ENCODE data around the gene AMBRA1.
A peak's percentile ranks its signal among the peaks of the same experiment; 100 is the strongest.
"Not testable (repeated sequence)": the region's sequence is repeated elsewhere in the genome, so short reads cannot be mapped to it uniquely, and the experiment has no call there.

Gene AMBRA1

GRCh38 chr11:46611526-46612304 lies 17.9 kb upstream of the AMBRA1 start:
- DNase-seq, result no peak

- no peak for DNase-seq
Observed at GRCh38 chr11:46609386-46609785, 15.6 kb upstream of the AMBRA1 start.

GRCh38 chr11:46607516-46607915 lies 13.7 kb upstream of the AMBRA1 start:
- DNase-seq, result peak in 1 of 2 experiments; percentile 71

GRCh38 chr11:46604796-46605195 lies 11.0 kb upstream of the AMBRA1 start:
- no peak for DNase-seq

- DNase-seq, result no peak
Observed at GRCh38 chr11:46603704-46604308, 10.0 kb upstream of the AMBRA1 start.

- DNase-seq, result no peak
Observed at GRCh38 chr11:46601129-46601528, 7.3 kb upstream of the AMBRA1 start.

GRCh38 chr11:46600194-46600960 lies 6.6 kb upstream of the AMBRA1 start:
- DNase-seq, result no peak

GRCh38 chr11:46599340-46600193 lies 5.7 kb upstream of the AMBRA1 start:
- no peak for DNase-seq

- DNase-seq, result no peak
Observed at GRCh38 chr11:46597609-46598219, 3.9 kb upstream of the AMBRA1 start.

GRCh38 chr11:46597155-46597554 lies 3.3 kb upstream of the AMBRA1 start:
- DNase-seq, result no peak

- DNase-seq, result no peak
Observed at GRCh38 chr11:46594785-46595184, 962 bp upstream of the AMBRA1 start.

- DNase-seq, result no peak
Observed at GRCh38 chr11:46594374-46594700, 514 bp upstream of the AMBRA1 start.

- DNase-seq, result no peak
Observed at GRCh38 chr11:46590740-46591605, 2.9 kb downstream of the AMBRA1 start.

GRCh38 chr11:46588915-46589314 lies 4.9 kb downstream of the AMBRA1 start:
- no peak for DNase-seq

GRCh38 chr11:46588131-46588530 lies 5.7 kb downstream of the AMBRA1 start:
- DNase-seq, result no peak

GRCh38 chr11:46583513-46583912 lies 10.3 kb downstream of the AMBRA1 start:
- not testable (repeated sequence) for DNase-seq

- DNase-seq, result no peak
Observed at GRCh38 chr11:46582588-46582987, 11.2 kb downstream of the AMBRA1 start.

GRCh38 chr11:46577058-46577457 lies 16.8 kb downstream of the AMBRA1 start:
- DNase-seq, result no peak

GRCh38 chr11:46574656-46575055 lies 19.2 kb downstream of the AMBRA1 start:
- no peak for DNase-seq

- DNase-seq, result no peak
Observed at GRCh38 chr11:46570790-46571398, 22.9 kb downstream of the AMBRA1 start.

- DNase-seq, result no peak
Observed at GRCh38 chr11:46565232-46565840, 28.5 kb downstream of the AMBRA1 start.

Data from NCI-H524 (cell line).